Measurements from ENCODE around the gene EEPD1.
"Not testable (repeated sequence)": the region's sequence is repeated elsewhere in the genome, so short reads cannot be mapped to it uniquely, and the experiment has no call there.

The EEPD1 gene

GRCh38 chr7:36304099-36304425, 151.0 kb downstream of the EEPD1 start:
- no peak for DNase-seq

GRCh38 chr7:36305226-36305625, 152.2 kb downstream of the EEPD1 start:
- DNase-seq, result no peak

- no peak for DNase-seq
Observed at GRCh38 chr7:36305648-36306047, 152.6 kb downstream of the EEPD1 start.

GRCh38 chr7:36306222-36306621, 153.2 kb downstream of the EEPD1 start:
- DNase-seq, result no peak

- DNase-seq, result no peak
Observed at GRCh38 chr7:36306722-36307121, 153.7 kb downstream of the EEPD1 start.

GRCh38 chr7:36308031-36308430, 155.0 kb downstream of the EEPD1 start:
- DNase-seq, result no peak

- no peak for DNase-seq
Observed at GRCh38 chr7:36309301-36309700, 156.2 kb downstream of the EEPD1 start.

GRCh38 chr7:36309716-36310115, 156.7 kb downstream of the EEPD1 start:
- no peak for DNase-seq

- no peak for DNase-seq
Observed at GRCh38 chr7:36310897-36311296, 157.8 kb downstream of the EEPD1 start.

GRCh38 chr7:36311539-36311938, 158.5 kb downstream of the EEPD1 start:
- DNase-seq, result no peak

GRCh38 chr7:36312064-36312914, 159.2 kb downstream of the EEPD1 start:
- no peak for DNase-seq

GRCh38 chr7:36312915-36313334, 159.9 kb downstream of the EEPD1 start:
- no peak for DNase-seq

- DNase-seq, result no peak
Observed at GRCh38 chr7:36313607-36314006, 160.6 kb downstream of the EEPD1 start.

- no peak for DNase-seq
Observed at GRCh38 chr7:36314491-36314890, 161.4 kb downstream of the EEPD1 start.

GRCh38 chr7:36315309-36315944, 162.4 kb downstream of the EEPD1 start:
- DNase-seq, result no peak

GRCh38 chr7:36316319-36316718, 163.3 kb downstream of the EEPD1 start:
- DNase-seq, result no peak

- no peak for DNase-seq
Observed at GRCh38 chr7:36317276-36317675, 164.2 kb downstream of the EEPD1 start.

- no peak for DNase-seq
Observed at GRCh38 chr7:36318116-36318515, 165.1 kb downstream of the EEPD1 start.

GRCh38 chr7:36321284-36321683, 168.2 kb downstream of the EEPD1 start:
- DNase-seq, result not testable (repeated sequence)

GRCh38 chr7:36336390-36336789, 183.3 kb downstream of the EEPD1 start:
- no peak for DNase-seq

- no peak for DNase-seq
Observed at GRCh38 chr7:36338256-36338655, 185.2 kb downstream of the EEPD1 start.

- DNase-seq, result no peak
Observed at GRCh38 chr7:36343548-36343947, 190.5 kb downstream of the EEPD1 start.

GRCh38 chr7:36344622-36345021, 191.6 kb downstream of the EEPD1 start:
- DNase-seq, result no peak

- no peak for DNase-seq
Observed at GRCh38 chr7:36346260-36346831, 193.3 kb downstream of the EEPD1 start.
